KMS-11 (cell line): ENCODE results near the gene BMPR2.
"Not testable (repeated sequence)": the region's sequence is repeated elsewhere in the genome, so short reads cannot be mapped to it uniquely, and the experiment has no call there.

ENCODE experiments used
- H2AFZ ChIP-seq: fragments of 200-600 bp; sonication (generic); 2 replicates; pipeline ENCODE4 v1.6.1; 2016; ENCODE audit warnings: antibody characterized with exemption, mixed run types, low read depth
- H3K27ac ChIP-seq: fragments of 200-600 bp; sonication (generic); 2 replicates; pipeline ENCODE4 v1.6.1; 2016; ENCODE audit warnings: mild to moderate bottlenecking, mixed run types
- H3K27me3 ChIP-seq: fragments of 200-600 bp; sonication (generic); 2 replicates; pipeline ENCODE4 v1.6.1; 2017; ENCODE audit warnings: mild to moderate bottlenecking, low read depth, mixed run types, moderate library complexity; ENCODE audit not compliant: insufficient read depth
- H3K36me3 ChIP-seq: fragments of 200-600 bp; sonication (generic); 2 replicates; pipeline ENCODE4 v1.6.1; 2017; ENCODE audit warnings: mild to moderate bottlenecking, mixed run types; ENCODE audit not compliant: insufficient read depth
- H3K4me1 ChIP-seq: fragments of 200-600 bp; sonication (generic); 2 replicates; pipeline ENCODE4 v1.6.1; 2016; ENCODE audit warnings: mild to moderate bottlenecking, low read depth, mixed run types; ENCODE audit not compliant: poor library complexity, severe bottlenecking
- H3K4me2 ChIP-seq: fragments of 200-600 bp; sonication (generic); 2 replicates; pipeline ENCODE4 v1.7.0; 2016; ENCODE audit warnings: mild to moderate bottlenecking, mixed run types
- H3K4me3 ChIP-seq: fragments of 200-600 bp; sonication (generic); IDR thresholded peaks from 2 replicates; pipeline ENCODE4 v1.6.1; 2017; ENCODE audit warnings: low read depth, low read length, mixed read lengths; ENCODE audit not compliant: insufficient read depth
- H3K79me2 ChIP-seq: fragments of 200-600 bp; sonication (generic); 2 replicates; pipeline ENCODE4 v1.6.1; 2016; ENCODE audit warnings: low read depth, mixed run types; ENCODE audit not compliant: insufficient read depth
- H3K9ac ChIP-seq: fragments of 200-600 bp; sonication (generic); 2 replicates; pipeline ENCODE4 v1.6.1; 2016; ENCODE audit warnings: mild to moderate bottlenecking, mixed run types
- H4K20me1 ChIP-seq: fragments of 200-600 bp; sonication (generic); 2 replicates; pipeline ENCODE4 v1.6.1; 2016; ENCODE audit warnings: mild to moderate bottlenecking, mixed run types; ENCODE audit not compliant: insufficient read depth
- CTCF ChIP-seq: fragments of 200-600 bp; sonication (generic); conservative IDR thresholded peaks from 2 replicates; pipeline ENCODE4 v1.6.1; 2017; ENCODE audit warnings: low read depth, mild to moderate bottlenecking, antibody characterized with exemption, low read length, moderate library complexity, mixed read lengths

BMPR2 gene

GRCh38 chr2:202373490-202373889 is 2.6 kb upstream of the BMPR2 start:
- Histone ChIP-seq H3K27ac (no peak overlapping the region), H2AFZ (no peak overlapping the region), H3K4me1 (peaks cover 15% of the 10 kb centered on the region), H4K20me1 (no peaks in the 10 kb centered on the region), H3K4me2 (no peak overlapping the region), H3K36me3 (no peaks in the 10 kb centered on the region), H3K9ac (no peak overlapping the region), H3K27me3 (no peaks in the 10 kb centered on the region), H3K79me2 (no peaks in the 10 kb centered on the region), H3K4me3 (no peak overlapping the region)
- TF ChIP-seq CTCF: no peak

- H3K36me3 ChIP-seq, H3K4me3 ChIP-seq, H3K79me2 ChIP-seq, H3K27me3 ChIP-seq, H2AFZ ChIP-seq, H4K20me1 ChIP-seq, H3K9ac ChIP-seq, H3K4me2 ChIP-seq, H3K27ac ChIP-seq: not testable (repeated sequence)
- peaks cover 24% of the 10 kb centered on the region for H3K4me1 ChIP-seq
Observed at GRCh38 chr2:202374383-202374782, 1.7 kb upstream of the BMPR2 start.

- no peak for TF ChIP-seq CTCF
- H2AFZ ChIP-seq: peak overlapping the region; percentile 92
- H3K79me2 ChIP-seq: no peaks in the 10 kb centered on the region
- H3K9ac ChIP-seq: peak overlapping the region; percentile 64; the same call in 1 of the 2 replicates
- H3K27me3 ChIP-seq: no peaks in the 10 kb centered on the region
- no peaks in the 10 kb centered on the region for H4K20me1 ChIP-seq
- H3K4me3 ChIP-seq: no peak overlapping the region
- peaks cover 31% of the 10 kb centered on the region for H3K4me1 ChIP-seq
- no peaks in the 10 kb centered on the region for H3K36me3 ChIP-seq
- H3K4me2 ChIP-seq: peak overlapping the region; percentile 91
- H3K27ac ChIP-seq: no peak overlapping the region
Observed at GRCh38 chr2:202375033-202375608, 1.0 kb upstream of the BMPR2 start.

DNA sequence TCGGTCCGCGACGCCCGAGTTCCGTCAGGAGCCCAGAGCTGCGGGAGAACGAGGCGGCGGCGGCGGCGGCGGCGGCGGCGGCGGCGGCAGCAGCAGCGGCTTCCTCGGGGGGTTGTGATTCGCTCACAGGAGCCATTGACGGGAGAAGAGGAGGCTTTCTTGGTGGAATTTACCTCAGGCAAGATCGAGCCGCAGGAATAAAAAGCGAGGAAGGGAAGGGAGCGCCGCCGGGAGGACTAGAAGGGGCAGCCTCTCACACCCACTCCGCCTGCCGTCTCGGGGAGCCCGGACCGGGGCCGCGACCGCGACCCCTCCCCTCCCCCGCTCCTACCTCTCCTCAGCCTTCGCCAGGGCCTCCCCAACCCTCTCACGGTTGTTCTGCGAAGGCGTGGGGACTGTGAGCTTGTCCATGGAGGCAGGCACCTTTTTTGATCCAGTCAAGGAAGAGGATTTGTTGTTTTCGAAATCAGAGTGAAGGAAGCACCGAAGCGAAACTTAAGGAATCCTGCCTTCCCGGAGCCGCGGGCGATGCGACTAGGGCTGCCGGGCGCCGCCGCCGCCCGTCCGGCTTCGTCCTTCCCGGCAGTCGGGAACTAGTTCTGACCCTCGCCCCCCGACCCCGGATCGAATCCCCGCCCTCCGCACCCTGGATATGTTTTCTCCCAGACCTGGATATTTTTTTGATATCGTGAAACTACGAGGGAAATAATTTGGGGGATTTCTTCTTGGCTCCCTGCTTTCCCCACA is 506 bp downstream of the BMPR2 start:
- no peaks in the 10 kb centered on the region for H4K20me1 ChIP-seq
- peak overlapping the region; percentile 69 for H3K4me3 ChIP-seq
- peaks cover 35% of the 10 kb centered on the region for H3K4me1 ChIP-seq
- peak overlapping the region; percentile 92 for H2AFZ ChIP-seq
- H3K27me3 ChIP-seq: no peaks in the 10 kb centered on the region
- no peaks in the 10 kb centered on the region for H3K79me2 ChIP-seq
- no peak for TF ChIP-seq CTCF
- peak overlapping the region; percentile 47; the same call in 1 of the 2 replicates for H3K27ac ChIP-seq
- peak overlapping the region; percentile 98 for H3K4me2 ChIP-seq
- H3K9ac ChIP-seq: peak overlapping the region; percentile 64; the same call in 1 of the 2 replicates
- H3K36me3 ChIP-seq: no peaks in the 10 kb centered on the region
